T1000 (cell line): ENCODE measurements around the gene DDX54.

ENCODE experiments used
- DNase-seq: peaks from one replicate; lab custom pipeline; 2025; ENCODE audit warnings: mixed read lengths; lab: John Stamatoyannopoulos, UW

The DDX54 gene, protein sequence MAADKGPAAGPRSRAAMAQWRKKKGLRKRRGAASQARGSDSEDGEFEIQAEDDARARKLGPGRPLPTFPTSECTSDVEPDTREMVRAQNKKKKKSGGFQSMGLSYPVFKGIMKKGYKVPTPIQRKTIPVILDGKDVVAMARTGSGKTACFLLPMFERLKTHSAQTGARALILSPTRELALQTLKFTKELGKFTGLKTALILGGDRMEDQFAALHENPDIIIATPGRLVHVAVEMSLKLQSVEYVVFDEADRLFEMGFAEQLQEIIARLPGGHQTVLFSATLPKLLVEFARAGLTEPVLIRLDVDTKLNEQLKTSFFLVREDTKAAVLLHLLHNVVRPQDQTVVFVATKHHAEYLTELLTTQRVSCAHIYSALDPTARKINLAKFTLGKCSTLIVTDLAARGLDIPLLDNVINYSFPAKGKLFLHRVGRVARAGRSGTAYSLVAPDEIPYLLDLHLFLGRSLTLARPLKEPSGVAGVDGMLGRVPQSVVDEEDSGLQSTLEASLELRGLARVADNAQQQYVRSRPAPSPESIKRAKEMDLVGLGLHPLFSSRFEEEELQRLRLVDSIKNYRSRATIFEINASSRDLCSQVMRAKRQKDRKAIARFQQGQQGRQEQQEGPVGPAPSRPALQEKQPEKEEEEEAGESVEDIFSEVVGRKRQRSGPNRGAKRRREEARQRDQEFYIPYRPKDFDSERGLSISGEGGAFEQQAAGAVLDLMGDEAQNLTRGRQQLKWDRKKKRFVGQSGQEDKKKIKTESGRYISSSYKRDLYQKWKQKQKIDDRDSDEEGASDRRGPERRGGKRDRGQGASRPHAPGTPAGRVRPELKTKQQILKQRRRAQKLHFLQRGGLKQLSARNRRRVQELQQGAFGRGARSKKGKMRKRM

DNA sequence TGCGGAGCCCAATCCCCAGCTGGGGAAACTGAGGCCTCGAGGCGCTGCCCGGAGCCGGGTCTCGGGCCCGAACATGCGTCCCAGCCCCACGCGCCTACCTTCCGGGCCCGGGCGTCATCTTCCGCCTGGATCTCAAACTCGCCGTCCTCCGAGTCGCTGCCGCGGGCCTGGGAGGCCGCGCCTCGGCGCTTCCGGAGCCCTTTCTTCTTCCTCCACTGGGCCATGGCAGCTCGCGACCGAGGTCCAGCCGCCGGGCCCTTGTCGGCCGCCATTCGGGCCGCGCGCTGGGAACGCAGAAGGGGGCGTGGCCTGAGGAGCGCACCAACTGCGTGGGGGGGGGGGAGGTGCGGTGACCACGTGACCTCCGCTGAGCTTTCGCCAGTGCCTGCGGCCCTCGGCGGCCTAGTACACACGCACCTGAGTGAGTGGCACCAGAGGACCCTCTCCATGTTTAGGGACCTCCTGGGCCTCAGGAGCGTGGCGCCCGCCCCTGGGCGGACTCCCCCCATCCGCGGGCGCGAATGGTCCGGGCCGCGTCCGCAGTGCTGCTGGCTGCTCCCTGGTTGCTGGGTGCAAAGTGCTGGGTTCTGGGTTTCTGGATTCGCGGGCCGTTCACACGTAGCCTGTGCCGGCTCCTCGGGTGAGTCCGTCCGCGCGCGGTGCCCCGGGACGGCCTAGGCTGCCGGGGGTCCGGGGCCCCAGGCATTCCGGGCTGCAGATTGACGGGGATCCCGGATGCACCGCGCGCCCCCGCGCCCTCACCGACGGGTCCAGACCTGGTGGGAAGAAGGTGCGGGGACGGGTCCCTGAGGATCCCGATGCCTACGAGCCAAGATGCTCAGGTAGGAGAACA, at the start of gene DDX54, which contains the start of gene RITA1:
Gene DDX54, minus strand, starts transcription at position 299 of the 853 bp plus-strand sequence. Its CDS starts 27 bp downstream, at position 272.
Gene RITA1, plus strand, starts transcription at position 542 of the 853 bp plus-strand sequence. CDS start 1,026 bp downstream, outside the sequence.
- peak; percentile 74 for DNase-seq

DNA sequence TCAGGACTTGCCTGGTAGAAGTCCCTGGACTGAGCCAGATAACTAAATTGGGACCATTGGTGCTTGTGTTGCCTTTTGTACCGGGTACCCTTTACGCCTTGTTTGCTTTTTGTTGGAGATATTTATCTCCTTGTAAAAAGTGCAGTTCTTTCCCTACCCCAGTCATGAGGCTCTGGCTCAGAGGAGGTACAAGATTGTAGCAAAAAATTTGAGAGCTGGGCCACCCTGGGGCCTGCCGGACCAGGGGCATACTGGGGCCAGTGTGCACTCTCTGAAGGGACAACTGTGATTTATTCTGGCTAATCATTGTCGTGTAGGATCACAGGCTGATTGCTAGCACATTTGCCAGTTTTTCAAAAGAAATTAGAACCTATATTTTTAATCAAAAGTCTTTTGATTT, 49.2 kb upstream of the DDX54 start:
- no peak for DNase-seq

- DNase-seq, result no peak
Observed at GRCh38 chr12:113233967-113234366, 48.7 kb upstream of the DDX54 start.

DNA sequence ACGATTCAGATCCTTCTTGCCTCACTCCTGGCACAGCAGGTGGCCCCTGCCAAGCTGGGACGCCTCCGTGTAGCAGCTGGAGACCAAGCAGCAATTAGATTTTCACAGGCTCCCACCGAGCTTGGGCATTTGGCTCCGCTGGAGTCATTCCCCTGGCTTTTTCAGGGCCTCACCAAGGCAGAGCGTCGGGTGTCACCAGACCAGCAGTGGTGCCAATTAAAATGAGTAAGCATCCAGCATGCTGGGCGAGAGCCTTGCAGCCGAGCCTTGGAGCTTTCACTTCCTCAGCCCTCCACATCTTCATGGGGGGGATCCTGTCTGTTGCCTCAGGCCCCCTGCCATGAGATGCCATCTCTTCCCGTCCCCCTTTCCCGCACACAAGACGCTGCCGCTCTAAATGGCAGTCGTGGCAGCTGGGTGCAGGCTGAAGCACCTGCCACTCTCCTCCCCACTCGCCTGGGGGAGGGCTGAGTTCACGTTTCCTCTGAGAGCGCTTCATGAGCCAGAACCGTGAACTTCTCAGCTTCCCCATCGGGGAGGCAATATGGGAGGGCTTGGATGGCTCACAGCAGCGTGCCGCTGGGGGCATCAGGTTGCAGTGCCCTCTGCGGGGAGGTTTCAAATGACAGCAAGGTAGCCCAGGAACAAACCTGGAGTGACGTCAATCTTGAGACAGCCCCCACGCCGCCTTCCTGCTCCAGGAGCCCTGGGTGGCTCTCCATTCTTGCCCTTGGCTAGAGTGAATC, 47.7 kb upstream of the DDX54 start:
- no peak for DNase-seq

DNA sequence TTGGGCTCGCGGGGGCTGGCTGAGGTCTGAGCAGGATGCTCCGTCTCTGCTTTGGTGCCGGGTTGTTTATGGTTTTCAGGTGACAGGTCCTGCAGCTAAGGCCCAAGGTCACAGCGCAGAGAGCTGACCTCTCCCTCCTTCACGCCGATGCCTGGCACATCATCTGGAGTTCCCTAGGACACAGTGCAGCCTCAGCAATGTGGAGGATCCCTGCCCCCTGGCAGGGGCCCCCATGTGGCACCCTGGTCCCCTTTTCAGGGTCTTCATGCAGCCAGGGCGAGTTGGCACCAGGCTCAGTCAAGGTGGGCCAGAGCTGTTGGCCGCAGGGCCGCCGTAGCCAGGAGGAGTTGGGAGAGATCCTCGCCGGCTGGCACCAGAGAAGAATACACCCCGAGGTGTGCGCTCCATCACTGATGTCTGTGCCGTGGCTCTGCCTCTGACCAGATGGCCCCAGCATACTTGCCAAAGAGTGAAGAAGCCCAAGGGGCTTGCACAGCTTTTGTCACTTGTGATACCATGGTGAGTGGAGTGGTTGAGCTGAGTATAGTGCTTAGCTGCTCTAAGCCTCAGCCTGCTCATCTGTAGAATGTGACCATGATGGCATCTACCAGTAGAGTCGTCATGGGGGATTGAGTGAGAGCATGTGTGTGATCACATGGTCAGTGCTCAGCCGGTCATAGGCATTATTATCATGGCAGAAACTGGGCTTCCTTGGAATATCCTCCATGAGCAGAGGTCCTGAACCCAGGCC, 47.0 kb upstream of the DDX54 start:
- DNase-seq, result no peak

GRCh38 chr12:113231235-113232088, 46.2 kb upstream of the DDX54 start:
- no peak for DNase-seq

DNA sequence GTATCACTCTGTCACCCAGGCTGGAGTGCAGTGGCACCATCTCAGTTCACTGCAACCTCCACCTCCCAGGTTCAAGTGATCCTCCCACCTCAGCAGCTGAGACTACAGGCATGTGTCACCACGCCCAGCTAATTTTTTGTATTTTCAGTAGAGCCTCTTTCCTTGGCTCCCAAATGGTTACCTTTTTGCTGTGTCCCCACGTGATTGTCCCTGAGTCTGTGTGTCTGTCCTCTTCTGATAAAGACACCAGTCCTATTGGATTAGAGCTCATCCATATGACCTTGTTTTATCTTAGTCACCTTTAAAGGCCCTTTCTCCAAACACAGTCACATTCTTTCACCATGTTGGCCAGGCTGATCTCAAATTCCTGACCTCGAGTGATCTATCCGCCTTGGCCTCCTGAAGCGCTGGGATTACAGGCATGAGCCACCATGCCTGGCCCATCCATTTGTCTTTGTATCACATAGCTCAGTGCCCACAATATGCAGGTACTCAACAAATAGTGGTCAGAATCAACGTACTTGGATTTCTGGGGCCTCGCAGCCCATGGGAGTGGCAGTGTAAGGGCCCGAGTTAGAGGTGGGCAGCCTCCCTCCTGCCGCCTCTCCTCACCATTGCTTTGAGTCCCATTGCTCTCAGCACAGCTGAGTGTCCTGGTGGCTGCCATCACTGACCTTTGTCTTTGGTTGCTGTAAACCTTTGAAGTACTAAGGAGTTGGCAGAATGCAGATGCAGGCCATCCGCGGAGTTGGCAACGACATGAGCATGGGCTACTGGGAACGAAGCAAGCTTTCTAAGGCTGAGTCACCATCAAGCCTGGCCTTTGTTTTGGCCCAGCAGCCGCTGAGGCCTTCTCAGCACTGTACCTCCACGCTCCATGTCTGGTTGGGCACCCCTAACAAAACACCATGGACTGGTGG, 45.3 kb upstream of the DDX54 start:
- no peak for DNase-seq

DNA sequence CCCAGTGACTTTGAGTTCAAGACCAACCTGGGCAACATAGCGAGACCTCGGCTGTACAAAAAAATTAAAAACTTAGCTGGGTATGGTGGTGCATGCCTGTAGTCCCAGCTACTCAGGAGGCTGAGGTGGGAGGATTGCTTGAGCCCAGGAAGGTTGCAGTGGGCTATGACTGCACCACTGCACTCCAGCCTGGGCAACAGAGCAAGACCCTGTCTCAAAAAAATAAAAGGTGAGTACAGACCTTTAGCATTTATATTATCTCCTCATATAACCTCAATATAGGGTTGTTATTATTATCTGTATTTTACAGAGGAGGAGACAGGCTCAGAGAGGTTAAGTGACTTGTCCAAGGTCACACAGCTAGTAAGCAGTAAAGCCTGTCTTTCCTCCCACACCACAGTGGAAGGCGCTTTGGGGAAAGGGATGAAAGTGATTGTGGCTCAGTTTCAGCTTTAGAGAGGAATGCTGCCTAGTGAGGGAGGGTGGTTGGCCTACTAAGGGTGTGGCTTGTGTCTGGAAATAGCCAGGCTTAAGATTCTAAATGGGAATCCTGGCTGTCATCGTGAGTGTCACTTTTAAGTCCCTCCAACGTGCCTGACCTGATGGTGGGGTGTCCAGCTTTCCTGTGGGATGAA, 43.2 kb upstream of the DDX54 start:
- DNase-seq, result no peak

- DNase-seq, result no peak
Observed at GRCh38 chr12:113227686-113228391, 42.6 kb upstream of the DDX54 start.

- no peak for DNase-seq
Observed at GRCh38 chr12:113226696-113227568, 41.7 kb upstream of the DDX54 start.

DNA sequence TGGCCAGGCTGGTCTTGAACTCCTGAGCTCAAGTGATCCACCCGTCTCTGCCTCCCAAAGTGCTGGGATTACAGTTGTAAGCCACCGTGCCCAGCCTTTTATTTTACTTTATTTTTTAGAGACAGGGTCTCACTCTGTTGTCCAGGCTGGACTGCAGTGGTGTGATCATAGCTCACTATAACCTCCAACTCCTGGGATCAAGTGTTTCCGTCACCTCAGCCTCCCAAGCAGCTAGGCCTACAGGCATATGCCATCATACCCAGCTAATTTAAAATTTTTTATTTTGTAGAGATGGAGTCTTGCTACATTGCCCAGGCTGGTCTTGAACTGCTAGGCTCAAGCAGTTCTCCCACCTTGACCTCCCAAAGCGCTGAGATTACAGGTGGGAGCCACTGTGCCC, 39.7 kb upstream of the DDX54 start:
- DNase-seq, result no peak

- no peak for DNase-seq
Observed at GRCh38 chr12:113222730-113223531, 37.7 kb upstream of the DDX54 start.

DNA sequence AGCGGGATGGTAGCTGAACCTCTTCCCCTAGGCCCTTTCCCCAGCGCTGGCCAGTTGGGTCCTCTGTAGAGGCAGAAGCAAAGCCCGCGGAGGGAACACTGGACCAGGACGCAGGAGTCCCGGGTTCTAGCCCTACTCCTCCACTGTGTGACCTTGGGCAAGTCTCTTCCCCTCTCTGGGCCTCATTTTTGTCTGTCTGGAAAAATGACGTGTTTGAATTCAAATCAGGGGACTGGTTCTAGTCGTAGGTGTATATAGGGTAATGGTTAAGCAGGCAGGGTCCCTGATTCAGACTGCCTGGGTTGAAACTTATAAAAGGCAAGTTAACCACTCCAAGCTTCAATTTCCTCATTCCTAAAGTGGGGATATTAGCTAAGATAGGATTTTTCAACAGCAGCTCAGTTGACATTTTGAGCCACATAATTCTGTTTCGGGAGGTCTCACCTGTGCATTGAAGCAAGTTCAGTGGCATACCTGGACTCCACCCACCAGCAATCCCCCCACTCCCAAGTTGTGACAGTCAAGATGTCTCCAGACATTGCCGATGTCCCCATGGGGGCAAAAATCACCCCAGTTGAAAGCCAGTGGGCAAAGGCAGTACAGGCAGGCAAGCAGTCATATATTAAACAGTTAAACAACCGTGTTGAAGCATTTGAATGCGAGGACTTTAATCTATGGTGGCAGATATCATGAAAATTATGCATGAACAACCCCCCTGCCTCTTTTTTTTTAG, 36.9 kb upstream of the DDX54 start:
- DNase-seq, result no peak

GRCh38 chr12:113221181-113221996, 36.1 kb upstream of the DDX54 start, which contains the start of gene TPCN1:
Gene TPCN1 (plus strand): TSS chr12:113221464. CDS start chr12:113226853, 5,389 bp downstream.
- DNase-seq, result peak; percentile 98
